K562 (cell line): ENCODE measurements around the gene CAPZA1. TPM values are rescaled to one million over a fixed set of nuclear protein-coding genes. Genes with fewer than 3 reads are reported as not detected.
A peak's percentile ranks its signal among the peaks of the same experiment; 100 is the strongest.

Source experiments
- ASH1L ChIP-seq: fragments of 450-650 bp; IDR thresholded peaks from 2 replicates; pipeline ENCODE4 v1.6.1; 2018; ENCODE audit warnings: borderline replicate concordance, mild to moderate bottlenecking, low read depth; ENCODE audit not compliant: partially characterized antibody
- ELF1 ChIP-seq: fragments of 200-800 bp; sonication (Bioruptor generic); IDR thresholded peaks from 2 replicates; pipeline ENCODE4 v1.6.1; 2016; ENCODE audit warnings: missing genetic modification characterization, missing compliant biosample characterization
- FOS ChIP-seq: IDR thresholded peaks from 3 replicates; pipeline ENCODE4 v1.6.1; 2011; ENCODE audit not compliant: insufficient read length; ENCODE audit errors: extremely low read depth
- FOXJ3 ChIP-seq: sonication (generic); formaldehyde crosslinking; IDR thresholded peaks from 2 replicates; pipeline ENCODE4 v1.4.0; 2020; ENCODE audit warnings: mild to moderate bottlenecking, missing genetic modification reagents
- GATAD2A ChIP-seq: fragments of 450-650 bp; IDR thresholded peaks from 2 replicates; pipeline ENCODE4 v1.6.1; 2017
- HCFC1 ChIP-seq: IDR thresholded peaks from 2 replicates; pipeline ENCODE4 v1.6.1; 2012; ENCODE audit warnings: low read depth, low read length, improper control_type of control experiment
- HEY1 ChIP-seq: fragments of 250-450 bp; sonication (Bioruptor Pico); IDR thresholded peaks from 2 replicates; pipeline ENCODE4 v1.5.0; 2020; ENCODE audit warnings: mild to moderate bottlenecking, moderate library complexity, borderline replicate concordance
- PATZ1 ChIP-seq: fragments of 250-450 bp; sonication (Bioruptor Pico); IDR thresholded peaks from 2 replicates; pipeline ENCODE4 v1.5.0; 2020; ENCODE audit warnings: mild to moderate bottlenecking, borderline replicate concordance
- PHB ChIP-seq: fragments of 250-450 bp; sonication (Bioruptor Pico); IDR thresholded peaks from 2 replicates; pipeline ENCODE4 v1.5.0; 2021
- POLR3A ChIP-seq: IDR thresholded peaks from 2 replicates; pipeline ENCODE4 v1.6.1; 2011; ENCODE audit warnings: borderline replicate concordance, mild to moderate bottlenecking, moderate library complexity; ENCODE audit not compliant: insufficient read length, insufficient read depth; ENCODE audit errors: extremely low read depth
- SIN3B ChIP-seq: fragments of 450-650 bp; IDR thresholded peaks from 2 replicates; pipeline ENCODE4 v1.6.1; 2017; ENCODE audit warnings: low read depth, mild to moderate bottlenecking, moderate library complexity
- SRSF7 ChIP-seq: fragments of 200-400 bp; formaldehyde crosslinking; optimal IDR thresholded peaks from 2 replicates; pipeline ENCODE3; 2017; ENCODE audit warnings: mild to moderate bottlenecking, low read depth, low read length
- TEAD4 ChIP-seq, 2 experiments: sonication (generic) in 1 of 2; formaldehyde crosslinking in 1 of 2; IDR thresholded peaks; 2 replicates each; pipeline versions ENCODE4 v1.6.1 to v1.8.0; 2012 to 2022; ENCODE audit warnings: borderline replicate concordance in 1 of 2, inconsistent platforms in 1 of 2, low read length in 1 of 2, mild to moderate bottlenecking in 1 of 2, missing genetic modification reagents in 1 of 2
- ZNF217 ChIP-seq: sonication (generic); formaldehyde crosslinking; IDR thresholded peaks from 2 replicates; pipeline ENCODE4 v1.8.0; 2022; ENCODE audit warnings: mild to moderate bottlenecking, missing genetic modification reagents
- ZNF24 ChIP-seq: fragments of 450-650 bp; IDR thresholded peaks from 2 replicates; pipeline ENCODE4 v1.6.1; 2016
- ZNF282 ChIP-seq: sonication (generic); formaldehyde crosslinking; IDR thresholded peaks from 2 replicates; pipeline ENCODE4 v1.8.1; 2023; ENCODE audit warnings: missing genetic modification reagents
- ZNF507 ChIP-seq: conservative IDR thresholded peaks from 2 replicates; pipeline ENCODE4 v1.6.1; 2017; ENCODE audit warnings: missing genetic modification characterization, missing compliant biosample characterization
- polyA plus RNA-seq, 8 experiments: library from polyadenylated mRNA; depleted of rRNA in 4 of 8; stranded (reverse) in 5 of 8; unstranded in 3 of 8; fragments of >200 nt; fragmentation: Nextera tagmentation in 2 of 8; fragmentation: Illumina TruSeq in 1 of 8; extraction: Ambion mirVana in 2 of 8; extraction: Trizol in 1 of 8; gene quantifications; 2 replicates each; pipeline versions ENCODE4 v1.2.1 to v1.2.3, GENCODE V29; 2011 to 2014; ENCODE audit warnings: inconsistent platforms in 1 of 8, missing spikeins in 1 of 8
- total RNA-seq, 7 experiments: library from RNA; depleted of rRNA in 6 of 7; stranded (reverse); fragments of >200 nt in 6 of 7; fragmentation: Illumina TruSeq in 2 of 7; extraction: Trizol in 2 of 7; gene quantifications; 2 replicates each; pipeline versions ENCODE4 v1.2.1 to v1.2.3, GENCODE V29; 2011 to 2021; ENCODE audit warnings: low replicate concordance in 1 of 7
- TF ChIP-seq, protein P1 (sequence below): fragments of 450-650 bp; IDR thresholded peaks from 2 replicates; pipeline ENCODE4 v1.7.0; 2016; ENCODE audit warnings: borderline replicate concordance

Gene CAPZA1
- total and polyA plus RNA-seq, 9 of the 15 experiments (the other 6 are each of a cell fraction or from before 2014, with no cell fraction given) = 237 to 1,020 (median 306) TPM

GRCh38 chr1:112625696-112626095 is 6.1 kb downstream of the CAPZA1 start (continued):
- TF ChIP-seq PATZ1 (CRISPR knock-in tag) (no peak), HCFC1 (no peak), ZNF507 (tag) (no peak), SIN3B (no peak), FOXJ3 (CRISPR knock-in tag) (no peak), GATAD2A (no peak), ZNF282 (no peak), TEAD4 (IDR thresholded peaks at IDR 0.05; ENCODE audit: low read length) (peak; percentile 67), TEAD4 (CRISPR knock-in tag; IDR thresholded peaks at IDR 0.05; ENCODE audit: borderline replicate concordance) (no peak), ZNF217 (CRISPR knock-in tag) (no peak), ZNF24 (no peak), FOS (no peak), ELF1 (tag) (no peak), HEY1 (no peak), SRSF7 (no peak), POLR3A (no peak), PHB (CRISPR knock-in tag) (no peak), ASH1L (no peak)
- TF ChIP-seq, protein P1, sequence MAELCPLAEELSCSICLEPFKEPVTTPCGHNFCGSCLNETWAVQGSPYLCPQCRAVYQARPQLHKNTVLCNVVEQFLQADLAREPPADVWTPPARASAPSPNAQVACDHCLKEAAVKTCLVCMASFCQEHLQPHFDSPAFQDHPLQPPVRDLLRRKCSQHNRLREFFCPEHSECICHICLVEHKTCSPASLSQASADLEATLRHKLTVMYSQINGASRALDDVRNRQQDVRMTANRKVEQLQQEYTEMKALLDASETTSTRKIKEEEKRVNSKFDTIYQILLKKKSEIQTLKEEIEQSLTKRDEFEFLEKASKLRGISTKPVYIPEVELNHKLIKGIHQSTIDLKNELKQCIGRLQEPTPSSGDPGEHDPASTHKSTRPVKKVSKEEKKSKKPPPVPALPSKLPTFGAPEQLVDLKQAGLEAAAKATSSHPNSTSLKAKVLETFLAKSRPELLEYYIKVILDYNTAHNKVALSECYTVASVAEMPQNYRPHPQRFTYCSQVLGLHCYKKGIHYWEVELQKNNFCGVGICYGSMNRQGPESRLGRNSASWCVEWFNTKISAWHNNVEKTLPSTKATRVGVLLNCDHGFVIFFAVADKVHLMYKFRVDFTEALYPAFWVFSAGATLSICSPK = no peak
